ENCODE data around the gene PPP1R9B.
A peak's percentile ranks its signal among the peaks of the same experiment; 100 is the strongest.

The PPP1R9B gene

DNA sequence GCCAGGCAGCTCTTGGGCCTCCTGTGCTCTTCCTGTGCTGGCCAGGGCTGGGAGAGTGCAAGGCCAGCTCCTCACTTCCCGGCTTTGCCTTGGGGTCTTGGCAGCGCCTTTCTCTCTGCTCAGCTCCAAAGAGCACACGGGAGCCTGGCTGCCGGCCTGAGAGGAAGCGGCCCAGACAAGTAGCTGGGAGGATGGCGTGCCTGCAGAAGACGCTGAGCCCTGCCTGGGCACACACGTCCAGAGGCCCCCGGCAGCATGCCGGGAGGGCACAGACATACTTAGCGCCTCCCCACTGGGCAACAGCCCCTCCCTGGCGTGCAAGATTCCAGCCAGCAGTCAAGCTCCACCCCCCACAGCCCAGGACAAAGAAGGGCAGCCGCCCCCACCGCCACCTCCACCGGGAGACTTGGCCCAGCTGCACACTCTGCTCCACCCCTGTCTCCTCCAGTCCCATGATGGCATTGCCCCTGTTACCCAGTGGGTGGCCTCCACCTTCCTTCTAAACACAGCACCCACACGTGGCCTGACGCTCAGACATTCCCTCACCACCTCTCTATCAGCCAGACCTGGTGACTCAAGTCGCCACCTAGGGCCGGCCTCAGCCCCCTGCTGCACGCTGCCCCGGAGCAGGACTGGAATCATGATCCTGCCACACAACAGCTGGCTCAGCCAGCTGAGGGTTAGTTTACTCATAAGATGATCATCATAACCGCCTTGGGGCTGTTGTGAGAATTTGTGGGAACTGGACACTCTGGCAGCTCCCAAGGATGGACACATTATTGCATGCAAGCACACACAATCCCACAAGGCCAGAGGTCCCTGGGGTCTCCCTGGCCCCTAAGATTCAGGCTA is 27.7 kb upstream of the PPP1R9B start:
- TF ChIP-seq TAF1 (IDR thresholded peaks at IDR 0.05; ENCODE audit: borderline replicate concordance, insufficient read depth, low read length) (0 out of 2 replicates have a peak, but pooled peaks have one; percentile 39), POLR2AphosphoS5 (IDR thresholded peaks at IDR 0.05; ENCODE audit: low read depth, low read length) (peak; percentile 71), FOXP2 (optimal IDR thresholded peaks at IDR 0.05; ENCODE audit: borderline replicate concordance, extremely low read depth, extremely low read length, insufficient read depth) (peak; percentile 58), REST (IDR thresholded peaks at IDR 0.05; ENCODE audit: insufficient read depth in 1 of 2, low read depth in 2 of 2, low read length in 2 of 2) (0 out of 4 replicates have a peak, but pooled peaks of 1 of the 2 experiments have one; percentile 43), SIN3A (IDR thresholded peaks at IDR 0.05; ENCODE audit: borderline replicate concordance, insufficient read depth, low read length) (no peak)

GRCh38 chr17:50177476-50177875 is 27.0 kb upstream of the PPP1R9B start:
- no peak for TF ChIP-seq FOXP2 (optimal IDR thresholded peaks at IDR 0.05; ENCODE audit: borderline replicate concordance, extremely low read depth, extremely low read length, insufficient read depth)

DNA sequence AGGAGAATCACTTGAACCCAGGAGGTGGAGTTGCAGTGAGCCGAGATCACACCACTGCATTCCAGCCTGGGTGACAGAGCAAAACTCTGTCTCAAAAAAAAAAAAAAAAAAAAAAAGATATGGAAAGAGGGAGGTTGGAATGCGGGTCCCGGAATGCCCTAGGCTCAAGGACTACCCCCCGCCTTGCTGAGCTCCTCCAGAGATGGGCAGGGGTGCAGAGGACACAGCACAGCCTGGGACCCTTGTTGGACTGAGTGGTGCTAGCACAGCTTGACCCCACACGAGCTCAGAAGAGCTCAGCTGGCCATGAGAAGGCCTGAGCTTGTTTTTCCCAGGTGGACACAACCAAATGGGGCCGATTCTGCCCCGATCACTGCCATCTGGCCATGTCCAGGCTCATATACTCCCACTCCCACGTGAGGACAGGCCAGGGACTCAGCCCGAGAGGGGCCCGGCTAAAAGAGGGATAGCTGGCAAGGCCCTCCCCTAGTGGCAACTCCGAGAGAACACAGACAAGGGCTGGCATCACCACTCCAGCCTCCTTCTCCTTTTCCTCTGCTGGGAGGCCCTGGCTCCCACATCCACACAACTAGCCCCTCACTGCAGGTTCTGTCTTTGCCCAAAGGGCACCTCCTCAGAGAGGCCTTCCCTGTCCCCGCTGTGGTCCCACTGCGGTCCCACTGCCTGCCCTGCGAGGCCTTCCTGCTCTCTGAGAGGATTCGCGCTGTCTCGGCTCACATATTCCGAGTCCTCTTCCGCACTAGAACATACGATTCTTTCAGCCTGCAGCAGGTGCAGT is 26.3 kb upstream of the PPP1R9B start:
- TF ChIP-seq TAF1 (IDR thresholded peaks at IDR 0.05; ENCODE audit: borderline replicate concordance, insufficient read depth, low read length) (no peak), FOXP2 (optimal IDR thresholded peaks at IDR 0.05; ENCODE audit: borderline replicate concordance, extremely low read depth, extremely low read length, insufficient read depth) (no peak), POLR2AphosphoS5 (IDR thresholded peaks at IDR 0.05; ENCODE audit: low read depth, low read length) (no peak), SIN3A (IDR thresholded peaks at IDR 0.05; ENCODE audit: borderline replicate concordance, insufficient read depth, low read length) (no peak), REST (IDR thresholded peaks at IDR 0.05; ENCODE audit: insufficient read depth in 1 of 2, low read depth in 2 of 2, low read length in 2 of 2) (no peak)

GRCh38 chr17:50175035-50175807 is 24.7 kb upstream of the PPP1R9B start:
- TF ChIP-seq REST (IDR thresholded peaks at IDR 0.05; ENCODE audit: insufficient read depth in 1 of 2, low read depth in 2 of 2, low read length in 2 of 2) (no peak), FOXP2 (optimal IDR thresholded peaks at IDR 0.05; ENCODE audit: borderline replicate concordance, extremely low read depth, extremely low read length, insufficient read depth) (no peak), TAF1 (IDR thresholded peaks at IDR 0.05; ENCODE audit: borderline replicate concordance, insufficient read depth, low read length) (no peak), SIN3A (IDR thresholded peaks at IDR 0.05; ENCODE audit: borderline replicate concordance, insufficient read depth, low read length) (no peak), POLR2AphosphoS5 (IDR thresholded peaks at IDR 0.05; ENCODE audit: low read depth, low read length) (no peak)

- TF ChIP-seq SIN3A (IDR thresholded peaks at IDR 0.05; ENCODE audit: borderline replicate concordance, insufficient read depth, low read length) = no peak
- TF ChIP-seq REST (IDR thresholded peaks at IDR 0.05; ENCODE audit: insufficient read depth in 1 of 2, low read depth in 2 of 2, low read length in 2 of 2) = no peak
Measured at GRCh38 chr17:50174444-50174843, 24.0 kb upstream of the PPP1R9B start.
